Measurements from ENCODE around the gene SZT2.

- TF ChIP-seq FOXK2 (IDR thresholded peaks at IDR 0.05) (no peak), SP1 (IDR thresholded peaks at IDR 0.05; ENCODE audit: low read depth, low read length) (no peak), NFIC (IDR thresholded peaks at IDR 0.05; ENCODE audit: low read depth, low read length) (no peak), POLR2A (IDR thresholded peaks at IDR 0.05; ENCODE audit: low read depth, low read length) (no peak; the same call in 1 of the 2 replicates), JUND (IDR thresholded peaks at IDR 0.05; ENCODE audit: low read depth, low read length) (no peak), HCFC1 (IDR thresholded peaks at IDR 0.05; ENCODE audit: low read length) (no peak), CEBPZ (IDR thresholded peaks at IDR 0.05; ENCODE audit: low read depth, low read length) (no peak), MXI1 (IDR thresholded peaks at IDR 0.05; ENCODE audit: low read depth, low read length) (no peak), CHD4 (IDR thresholded peaks at IDR 0.05) (no peak), HDAC2 (IDR thresholded peaks at IDR 0.05) (no peak), POLR2AphosphoS5 (IDR thresholded peaks at IDR 0.05; ENCODE audit: low read length) (no peak), RAD21 (IDR thresholded peaks at IDR 0.05; ENCODE audit: insufficient read depth, low read depth, low read length) (no peak), TCF12 (IDR thresholded peaks at IDR 0.05; ENCODE audit: low read depth, low read length) (no peak), FOXM1 (IDR thresholded peaks at IDR 0.05; ENCODE audit: low read depth, low read length) (no peak)
Observed at GRCh38 chr1:43447891-43448708, 58.4 kb downstream of the SZT2 start.

All from GM12878 (cell line).